ENCODE measurements around the gene OTOGL.
A peak's percentile ranks its signal among the peaks of the same experiment; 100 is the strongest.

The OTOGL gene

GRCh38 chr12:80187660-80188090, 88.3 kb downstream of the OTOGL start (continued):
- TF ChIP-seq HIC1 (tag by site-specific recombination; IDR thresholded peaks at IDR 0.05): peak; percentile 90
- no peak for TF ChIP-seq ZNF132 (tag by site-specific recombination; IDR thresholded peaks at IDR 0.05; ENCODE audit: borderline replicate concordance)
- 0 out of 2 replicates have a peak, but pooled peaks have one; percentile 61 for TF ChIP-seq ZNF391 (tag by site-specific recombination; IDR thresholded peaks at IDR 0.05; ENCODE audit: borderline replicate concordance, low read depth)
- no peak for TF ChIP-seq GLI2 (tag by site-specific recombination; IDR thresholded peaks at IDR 0.05; ENCODE audit: borderline replicate concordance, low read depth)
- TF ChIP-seq MZF1 (tag by site-specific recombination; IDR thresholded peaks at IDR 0.05; ENCODE audit: borderline replicate concordance): peak; percentile 64; the same call in 1 of the 2 replicates
- peak; percentile 79; the same call in 1 of the 2 replicates for TF ChIP-seq ZSCAN30 (tag by site-specific recombination; IDR thresholded peaks at IDR 0.05)
- no peak for TF ChIP-seq ZNF768 (tag by site-specific recombination; IDR thresholded peaks at IDR 0.05)
- no peak for TF ChIP-seq ZNF555 (tag by site-specific recombination; conservative IDR thresholded peaks at IDR 0.05)
- peak; percentile 96 for TF ChIP-seq ZNF366 (tag by site-specific recombination; conservative IDR thresholded peaks at IDR 0.05)
- TF ChIP-seq ZNF843 (tag by site-specific recombination; IDR thresholded peaks at IDR 0.05): peak; percentile 93
- TF ChIP-seq ZNF596 (tag by site-specific recombination; IDR thresholded peaks at IDR 0.05): peak; percentile 44
- peak; percentile 57; the same call in 1 of the 2 replicates for TF ChIP-seq ZNF707 (tag by site-specific recombination; IDR thresholded peaks at IDR 0.05)
- TF ChIP-seq ZNF184 (tag by site-specific recombination; IDR thresholded peaks at IDR 0.05): peak; percentile 91
- TF ChIP-seq PRDM2 (tag by site-specific recombination; IDR thresholded peaks at IDR 0.05; ENCODE audit: borderline replicate concordance): no peak
- TF ChIP-seq ZNF350 (tag by site-specific recombination; IDR thresholded peaks at IDR 0.05): no peak
- TF ChIP-seq PBX3 (CRISPR knock-in tag; IDR thresholded peaks at IDR 0.05): no peak
- peak; percentile 93 for TF ChIP-seq ZNF501 (tag by site-specific recombination; IDR thresholded peaks at IDR 0.05)
- TF ChIP-seq ZNF362 (tag by site-specific recombination; IDR thresholded peaks at IDR 0.05): peak; percentile 57; the same call in 1 of the 2 replicates
- no peak for TF ChIP-seq ZNF785 (tag by site-specific recombination; IDR thresholded peaks at IDR 0.05)
- no peak for TF ChIP-seq ZBTB11 (tag by site-specific recombination; conservative IDR thresholded peaks at IDR 0.05; ENCODE audit: low read depth)
- TF ChIP-seq ZNF155 (tag by site-specific recombination; IDR thresholded peaks at IDR 0.05): no peak
- no peak for TF ChIP-seq ZNF266 (tag by site-specific recombination; IDR thresholded peaks at IDR 0.05; ENCODE audit: low read depth)
- TF ChIP-seq ZFP69B (tag by site-specific recombination; IDR thresholded peaks at IDR 0.05): peak; percentile 85
- TF ChIP-seq ZNF529 (tag by site-specific recombination; IDR thresholded peaks at IDR 0.05; ENCODE audit: insufficient replicate concordance): no peak
- TF ChIP-seq TRIM28 (IDR thresholded peaks at IDR 0.05; ENCODE audit: borderline replicate concordance, low read length): no peak
- TF ChIP-seq GLIS1 (tag by site-specific recombination; IDR thresholded peaks at IDR 0.05): peak; percentile 61
